Stomach (tissue), 9 donors: ENCODE results near the gene PCYT2. TPM values are rescaled to one million over a fixed set of nuclear protein-coding genes. Genes with fewer than 3 reads are reported as not detected.

Experiments
- DNase-seq, 2 donors: peaks; one replicate each; pipeline versions ENCODE4 v3.0.0 to v3.0.0-alpha.2; 2013 to 2019
- H3K27ac ChIP-seq, 5 donors: fragments of 200-600 bp in 4 of 5; sonication (generic) in 4 of 5; one replicate each; pipeline ENCODE4 v1.5.1; 2013 to 2019; ENCODE audit warnings: mild to moderate bottlenecking in 1 of 5, moderate library complexity in 1 of 5
- H3K27me3 ChIP-seq, 3 donors: fragments of 200-600 bp; sonication (generic); one replicate each; pipeline ENCODE4 v1.5.1; 2017 to 2019; ENCODE audit warnings: mixed run types in 1 of 3
- H3K36me3 ChIP-seq, 4 donors: fragments of 200-600 bp; sonication (generic); 1 replicate in 3 of 4; 2 replicates in 1 of 4; pipeline ENCODE4 v1.5.1; 2016 to 2019
- H3K4me1 ChIP-seq, 4 donors: fragments of 200-600 bp; sonication (generic); one replicate each; pipeline ENCODE4 v1.5.1; 2016 to 2019
- H3K4me3 ChIP-seq, 4 donors: fragments of 200-600 bp; sonication (generic) in 3 of 4; one replicate each; pipeline ENCODE4 v1.5.1; 2016 to 2019; ENCODE audit warnings: mild to moderate bottlenecking in 1 of 4
- H3K9me3 ChIP-seq, 4 donors: fragments of 200-600 bp; sonication (generic); one replicate each; pipeline ENCODE4 v1.5.1; 2016 to 2019
- EP300 ChIP-seq: sonication (generic); formaldehyde crosslinking; IDR thresholded peaks from one replicate; pipeline ENCODE4 v1.6.1; 2017; ENCODE audit warnings: antibody characterized with exemption
- POLR2A ChIP-seq, 4 donors: fragments of 450-650 bp; IDR thresholded peaks; one replicate each; pipeline ENCODE4 v1.6.1; 2016; ENCODE audit warnings: antibody characterized with exemption in 4 of 4, control low read depth in 2 of 4, mild to moderate bottlenecking in 1 of 4, moderate library complexity in 1 of 4
- POLR2AphosphoS5 ChIP-seq, 3 donors: sonication (generic); formaldehyde crosslinking; IDR thresholded peaks; one replicate each; pipeline ENCODE4 v1.6.1; 2016; ENCODE audit warnings: antibody characterized with exemption in 3 of 3
- WGBS, 5 donors: extraction: QIAGEN DNeasy Blood & Tissue Kit in 3 of 5; methylation state at CpG; one replicate each; pipeline versions ENCODE4 v1.1.5 to v1.1.7; 2013 to 2018; 5-methylcytosine and 5-hydroxymethylcytosine counted together
- intact Hi-C: fragments of 100-400 bp; cut with DNase I; formaldehyde crosslinking; loops from one replicate; pipeline ENCODE4 v1.15.1; 2023; ENCODE audit warnings: low total_unique reads
- polyA plus RNA-seq, 3 donors: library from polyadenylated mRNA; stranded (reverse); fragments of 200-250 nt; gene quantifications; one replicate each; pipeline ENCODE4 v1.2.3, GENCODE V29; 2013
- total RNA-seq, 5 donors: library from RNA; depleted of rRNA; stranded (reverse); fragments of >200 nt; gene quantifications; one replicate each; pipeline versions ENCODE4 v1.1.0 to v1.2.3, GENCODE V29; 2014 to 2016
- TF ChIP-seq, protein P1 (sequence below), 7 experiments: fragments of 450-650 bp in 4 of 7; fragments of 200-600 bp in 3 of 7; sonication (generic) in 3 of 7; IDR thresholded peaks; one replicate each; pipeline ENCODE4 v1.5.1; 2016 to 2019; ENCODE audit warnings: antibody characterized with exemption in 7 of 7, control low read depth in 2 of 7, mild to moderate bottlenecking in 1 of 7
- donor health status: healthy with polysubstance abuse.
- donor health status: Bipolar disorder and iron deficiency.
- donor health status: healthy.

PCYT2 gene
- total and polyA plus RNA-seq, 8 donors, result 17.5 to 119 (median 41.2) TPM

DNA sequence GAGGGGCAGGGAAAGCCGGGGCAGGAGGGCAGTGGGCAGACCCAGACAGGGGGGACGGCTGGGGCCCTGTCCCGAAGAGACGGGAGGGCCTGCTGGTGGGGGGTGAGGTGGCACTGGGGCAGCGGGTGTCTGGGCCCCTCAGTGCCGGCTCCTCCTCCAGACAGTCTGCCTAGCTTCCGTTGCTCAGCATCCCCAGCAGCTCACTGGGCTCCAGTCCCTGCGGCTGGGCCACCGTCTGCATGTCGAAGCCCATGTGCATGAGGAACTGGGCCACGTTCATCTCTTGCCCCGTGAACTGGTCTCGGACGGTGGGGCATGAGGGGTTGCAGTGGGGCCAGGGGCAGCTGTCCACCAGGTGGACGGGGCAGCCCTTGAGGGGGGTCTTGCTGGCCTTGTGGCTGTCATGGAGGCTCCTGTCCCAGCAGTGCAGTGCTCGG, 41.6 kb upstream of the PCYT2 start:
- no peaks in the 10 kb centered on the region for H3K9me3 ChIP-seq
- H3K4me3 ChIP-seq, result no peak overlapping the region
- TF ChIP-seq POLR2AphosphoS5 (IDR thresholded peaks at IDR 0.05), result no peak
- H3K4me1 ChIP-seq, result no peaks in the 10 kb centered on the region
- WGBS, 5 donors, result 72 to 88% (median 77%) methylated on average over 10 to 16 of the region's 16 CpGs
- H3K27me3 ChIP-seq, result peaks cover 0 to 49% (median 1%) of the 10 kb centered on the region in 3 donors
- H3K36me3 ChIP-seq, result no peaks in the 10 kb centered on the region
- intact Hi-C loops, result no loop called here
- H3K27ac ChIP-seq, result no peak overlapping the region
- DNase-seq, result no peak

DNA sequence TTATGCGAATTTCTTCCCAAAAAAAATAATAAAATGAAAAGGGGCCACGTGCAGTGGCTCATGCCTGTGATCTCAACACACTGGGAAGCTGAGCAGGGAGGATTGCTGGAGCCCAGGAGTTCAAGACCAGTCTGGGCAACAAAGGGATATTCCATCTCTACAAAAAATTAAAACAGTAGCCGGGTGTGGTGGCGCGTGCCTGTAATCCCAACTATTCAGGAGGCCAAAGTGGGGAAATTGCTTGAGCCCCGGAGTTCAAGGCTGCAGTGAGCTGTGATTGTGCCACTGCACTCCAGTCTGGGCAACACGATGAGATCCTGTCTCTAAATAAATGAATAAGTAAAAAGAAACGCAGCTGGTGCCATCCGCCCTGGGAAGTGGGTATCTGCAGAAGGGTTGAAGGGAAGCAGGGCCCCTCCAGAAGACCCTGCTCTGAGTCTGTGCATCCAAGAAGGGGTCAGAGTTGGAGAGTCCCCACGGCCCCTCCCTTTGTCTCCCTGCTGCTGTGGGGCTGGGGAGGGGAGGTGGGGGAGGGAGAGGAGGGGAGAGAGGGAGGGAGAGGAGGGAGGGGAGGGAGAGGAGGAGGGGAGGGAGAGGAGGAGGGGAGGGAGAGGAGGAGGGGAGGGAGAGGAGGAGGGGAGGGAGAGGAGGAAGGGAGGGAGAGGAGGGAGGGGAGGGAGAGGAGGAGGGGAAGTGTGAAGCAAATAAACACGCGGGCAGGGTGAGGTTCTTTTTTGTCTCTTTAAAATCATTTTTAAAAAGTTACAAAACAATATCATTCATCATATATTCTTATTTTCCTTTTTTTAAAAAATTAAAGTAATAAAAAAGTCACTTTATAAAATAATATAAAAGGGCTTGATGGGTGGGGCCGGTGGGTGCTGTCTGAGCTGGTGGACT, 40.8 kb upstream of the PCYT2 start:
- H3K27ac ChIP-seq, result no peak overlapping the region
- H3K9me3 ChIP-seq, result no peaks in the 10 kb centered on the region
- no peaks in the 10 kb centered on the region for H3K4me1 ChIP-seq
- no peak for TF ChIP-seq POLR2AphosphoS5 (IDR thresholded peaks at IDR 0.05)
- TF ChIP-seq POLR2A (IDR thresholded peaks at IDR 0.05), result no peak
- TF ChIP-seq EP300, result no peak
- intact Hi-C loops, result no loop called here
- 59 to 66% (median 61%) methylated on average over 12 to 13 of the region's 13 CpGs for WGBS, 5 donors
- H3K27me3 ChIP-seq, result peaks cover 0 to 41% (median 0%) of the 10 kb centered on the region in 3 donors
- H3K4me3 ChIP-seq, result no peak overlapping the region
- DNase-seq, result no peak
- H3K36me3 ChIP-seq, result no peaks in the 10 kb centered on the region

- no peak overlapping the region for H3K4me3 ChIP-seq
- H3K9me3 ChIP-seq, result no peaks in the 10 kb centered on the region
- TF ChIP-seq POLR2AphosphoS5 (IDR thresholded peaks at IDR 0.05) (no peak), EP300 (no peak), POLR2A (IDR thresholded peaks at IDR 0.05) (no peak)
- H3K27ac ChIP-seq, result no peak overlapping the region
- intact Hi-C loops, result no loop called here
- no peak for DNase-seq
- WGBS, 5 donors, result 80 to 87% (median 85%) methylated on average over 11 to 15 of the region's 15 CpGs
- peaks cover 0 to 35% (median 0%) of the 10 kb centered on the region in 3 donors for H3K27me3 ChIP-seq
- H3K4me1 ChIP-seq, result no peaks in the 10 kb centered on the region
- no peaks in the 10 kb centered on the region for H3K36me3 ChIP-seq
These were observed 39.3 kb upstream of the PCYT2 start for GRCh38 chr17:81950501-81950900.

DNA sequence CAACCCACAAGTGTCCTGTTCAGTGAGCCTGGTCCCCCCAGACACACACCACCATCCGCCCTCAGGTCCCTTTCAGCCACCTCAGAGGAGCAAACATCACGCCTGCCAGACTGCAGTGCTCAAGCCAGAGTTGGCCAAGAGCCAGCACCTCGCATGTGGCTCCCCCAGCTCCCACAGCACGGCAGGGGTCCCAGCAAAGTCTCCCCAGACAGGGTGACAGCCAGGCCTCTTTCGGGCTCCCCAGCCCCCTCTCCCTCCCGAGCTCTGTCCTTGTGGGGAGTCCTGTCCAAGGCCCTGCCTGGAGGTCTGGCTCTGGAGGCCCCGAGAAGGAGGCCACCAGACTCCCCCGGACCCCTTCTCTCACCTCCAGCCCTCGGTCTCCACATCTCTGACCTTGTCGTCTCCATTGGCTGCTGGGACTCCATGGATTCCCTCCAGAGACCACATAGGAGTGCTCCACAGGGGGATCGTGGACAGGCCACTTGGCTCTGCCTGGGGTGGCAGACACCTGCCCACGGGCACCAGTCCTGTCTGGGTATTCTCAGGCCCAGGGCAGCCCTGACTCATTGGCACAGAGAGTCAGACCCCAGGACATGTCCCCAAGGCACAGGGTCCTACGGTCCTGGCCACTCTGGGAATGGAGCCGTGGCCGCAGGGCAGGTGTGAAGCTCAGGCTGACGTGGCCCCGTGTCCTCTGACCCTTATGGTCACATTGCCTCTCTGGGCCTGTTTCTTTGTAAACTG, 37.6 kb upstream of the PCYT2 start:
- no peak for DNase-seq
- H3K4me1 ChIP-seq, result no peaks in the 10 kb centered on the region
- WGBS, 5 donors, result 68 to 81% (median 80%) methylated on average over 14 to 17 of the region's 17 CpGs
- no peaks in the 10 kb centered on the region for H3K9me3 ChIP-seq
- no peak for TF ChIP-seq EP300
- TF ChIP-seq POLR2AphosphoS5 (IDR thresholded peaks at IDR 0.05), result no peak
- TF ChIP-seq, protein P1, sequence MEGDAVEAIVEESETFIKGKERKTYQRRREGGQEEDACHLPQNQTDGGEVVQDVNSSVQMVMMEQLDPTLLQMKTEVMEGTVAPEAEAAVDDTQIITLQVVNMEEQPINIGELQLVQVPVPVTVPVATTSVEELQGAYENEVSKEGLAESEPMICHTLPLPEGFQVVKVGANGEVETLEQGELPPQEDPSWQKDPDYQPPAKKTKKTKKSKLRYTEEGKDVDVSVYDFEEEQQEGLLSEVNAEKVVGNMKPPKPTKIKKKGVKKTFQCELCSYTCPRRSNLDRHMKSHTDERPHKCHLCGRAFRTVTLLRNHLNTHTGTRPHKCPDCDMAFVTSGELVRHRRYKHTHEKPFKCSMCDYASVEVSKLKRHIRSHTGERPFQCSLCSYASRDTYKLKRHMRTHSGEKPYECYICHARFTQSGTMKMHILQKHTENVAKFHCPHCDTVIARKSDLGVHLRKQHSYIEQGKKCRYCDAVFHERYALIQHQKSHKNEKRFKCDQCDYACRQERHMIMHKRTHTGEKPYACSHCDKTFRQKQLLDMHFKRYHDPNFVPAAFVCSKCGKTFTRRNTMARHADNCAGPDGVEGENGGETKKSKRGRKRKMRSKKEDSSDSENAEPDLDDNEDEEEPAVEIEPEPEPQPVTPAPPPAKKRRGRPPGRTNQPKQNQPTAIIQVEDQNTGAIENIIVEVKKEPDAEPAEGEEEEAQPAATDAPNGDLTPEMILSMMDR (IDR thresholded peaks at IDR 0.05), result no peak
- no peak for TF ChIP-seq POLR2A (IDR thresholded peaks at IDR 0.05)
- H3K27me3 ChIP-seq, result peaks cover 0 to 31% (median 0%) of the 10 kb centered on the region in 3 donors
- no peak overlapping the region for H3K4me3 ChIP-seq
- no peak overlapping the region for H3K27ac ChIP-seq
- no peaks in the 10 kb centered on the region for H3K36me3 ChIP-seq
- intact Hi-C loops, result no loop called here

DNA sequence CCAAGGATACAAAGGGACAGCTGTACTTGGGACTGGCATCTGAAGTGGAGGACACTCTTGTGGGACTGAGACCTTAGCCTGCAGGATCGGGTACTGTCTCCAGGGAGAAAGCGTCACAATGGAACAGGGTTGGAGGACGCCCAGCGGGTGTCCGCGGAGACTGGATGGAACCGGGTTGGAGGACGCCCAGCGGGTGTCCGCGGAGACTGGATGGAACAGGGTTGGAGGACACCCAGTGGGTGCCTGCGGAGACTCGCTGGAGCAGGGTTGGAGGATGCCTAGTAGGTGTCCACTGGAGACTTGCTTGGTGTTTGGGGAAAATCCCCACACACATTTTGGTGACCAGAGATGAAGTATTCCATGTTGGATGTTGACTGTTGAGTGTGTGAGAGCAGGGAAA, 36.0 kb upstream of the PCYT2 start, which contains the start of gene MYADML2:
MYADML2 (minus strand) TSS at position 45 of the 400 bp plus-strand sequence. CDS start 5,492 bp downstream, outside the sequence.
- H3K36me3 ChIP-seq, result no peaks in the 10 kb centered on the region
- H3K4me3 ChIP-seq, result no peak within 1 kb of the TSS
- no peak within 1 kb of the TSS for H3K27ac ChIP-seq
- H3K4me1 ChIP-seq, result peaks cover 0 to under 1% (median 0%) of the 10 kb centered on the region in 4 donors
- peaks cover 0 to 36% (median 2%) of the 10 kb centered on the region in 3 donors for H3K27me3 ChIP-seq
- TF ChIP-seq EP300 (no peak), POLR2AphosphoS5 (IDR thresholded peaks at IDR 0.05) (no peak), POLR2A (IDR thresholded peaks at IDR 0.05) (no peak)
- TF ChIP-seq, protein P1 (IDR thresholded peaks at IDR 0.05), result no peak
- WGBS, 5 donors, result 84 to 92% (median 89%) methylated on average over 13 of the region's 13 CpGs
- H3K9me3 ChIP-seq, result no peaks in the 10 kb centered on the region
- no peak for DNase-seq
- intact Hi-C loops, result no loop called here
